Suppressor macrophage treated with lipopolysaccharide for 1 hour (primary cell): Measurements from ENCODE around the gene CUL4A.
A peak's percentile ranks its signal among the peaks of the same experiment; 100 is the strongest.

Experiments
- DNase-seq, 3 donors: peaks; one replicate each; pipeline ENCODE4 v3.0.0-alpha.2; 2020 to 2022

Gene CUL4A

DNA sequence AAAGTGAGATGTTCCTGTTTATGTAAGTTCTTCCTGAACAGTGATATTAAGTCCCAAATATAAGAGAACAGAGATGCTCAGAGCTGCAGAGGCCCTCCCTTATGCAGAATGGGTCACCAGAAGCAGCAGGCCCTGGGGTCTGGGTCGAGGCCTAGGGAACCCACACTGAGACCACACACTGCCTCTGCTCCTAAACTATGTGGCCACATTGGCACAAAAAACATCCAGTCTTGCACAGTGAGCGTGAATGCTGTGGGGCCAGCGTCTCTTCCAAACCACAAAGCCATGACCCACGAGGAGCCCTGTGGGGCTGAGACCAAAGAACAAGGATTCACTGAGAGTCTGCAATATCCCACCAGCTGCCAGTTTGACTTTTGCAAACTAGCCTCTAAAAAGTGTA lies 27.4 kb upstream of the CUL4A start:
- no peak for DNase-seq

- DNase-seq, result no peak
Measured at GRCh38 chr13:113183450-113184129, 25.8 kb upstream of the CUL4A start.

- DNase-seq, result no peak
Measured at GRCh38 chr13:113184568-113185440, 24.6 kb upstream of the CUL4A start.

GRCh38 chr13:113186061-113186900 lies 23.1 kb upstream of the CUL4A start:
- DNase-seq, result peak in 1 of 3 donors; percentile 21

- peak; percentile 94 to 97 (median 96) for DNase-seq
Measured at GRCh38 chr13:113187263-113187669, 22.1 kb upstream of the CUL4A start.

- no peak for DNase-seq
Measured at GRCh38 chr13:113187883-113188665, 21.3 kb upstream of the CUL4A start.

- DNase-seq, result no peak
Measured at GRCh38 chr13:113190181-113190580, 19.2 kb upstream of the CUL4A start.

- no peak for DNase-seq
Measured at GRCh38 chr13:113192279-113192678, 17.1 kb upstream of the CUL4A start.

GRCh38 chr13:113192902-113193301 lies 16.5 kb upstream of the CUL4A start:
- DNase-seq, result peak in 2 of 3 donors; percentile 26 to 45

- DNase-seq, result no peak
Measured at GRCh38 chr13:113195360-113195759, 14.1 kb upstream of the CUL4A start.

DNA sequence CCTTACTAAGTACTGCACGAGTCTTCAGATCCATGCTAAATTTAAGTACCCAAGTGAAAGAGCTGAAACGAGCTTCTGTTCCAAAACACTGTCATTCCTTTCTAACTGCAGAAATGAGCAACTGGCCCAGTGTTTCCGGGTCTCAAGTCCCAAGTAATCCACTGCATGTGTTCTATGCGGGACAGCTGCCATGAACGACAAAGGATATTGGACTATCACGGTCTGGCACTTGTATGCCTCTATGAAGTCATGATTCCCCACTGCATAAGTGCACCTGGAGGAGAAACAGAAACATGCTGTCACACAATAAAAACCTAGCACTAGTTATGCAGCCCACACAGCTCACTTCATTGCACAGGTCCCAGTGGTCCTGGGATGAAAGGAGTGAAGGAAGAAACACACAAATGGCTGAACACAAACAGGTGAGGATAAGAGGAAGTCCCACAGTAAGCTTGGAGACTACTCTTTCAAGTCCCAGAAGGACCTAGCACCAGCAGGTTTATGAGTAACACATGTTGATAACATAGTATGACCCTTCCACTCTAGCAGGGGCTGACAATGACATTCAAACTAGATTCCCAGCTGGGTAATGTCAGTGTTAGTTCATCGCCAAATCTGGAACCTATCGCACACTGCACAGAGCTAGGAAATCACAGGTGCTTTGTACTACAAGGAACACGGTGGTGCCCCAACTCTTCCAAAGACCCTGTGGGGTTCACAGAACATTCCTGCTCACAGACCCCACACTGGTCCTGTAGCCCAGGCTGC lies 12.3 kb upstream of the CUL4A start:
- no peak for DNase-seq

GRCh38 chr13:113201815-113202214 lies 7.6 kb upstream of the CUL4A start:
- DNase-seq, result no peak

- no peak for DNase-seq
Measured at GRCh38 chr13:113202912-113203311, 6.5 kb upstream of the CUL4A start.

DNA sequence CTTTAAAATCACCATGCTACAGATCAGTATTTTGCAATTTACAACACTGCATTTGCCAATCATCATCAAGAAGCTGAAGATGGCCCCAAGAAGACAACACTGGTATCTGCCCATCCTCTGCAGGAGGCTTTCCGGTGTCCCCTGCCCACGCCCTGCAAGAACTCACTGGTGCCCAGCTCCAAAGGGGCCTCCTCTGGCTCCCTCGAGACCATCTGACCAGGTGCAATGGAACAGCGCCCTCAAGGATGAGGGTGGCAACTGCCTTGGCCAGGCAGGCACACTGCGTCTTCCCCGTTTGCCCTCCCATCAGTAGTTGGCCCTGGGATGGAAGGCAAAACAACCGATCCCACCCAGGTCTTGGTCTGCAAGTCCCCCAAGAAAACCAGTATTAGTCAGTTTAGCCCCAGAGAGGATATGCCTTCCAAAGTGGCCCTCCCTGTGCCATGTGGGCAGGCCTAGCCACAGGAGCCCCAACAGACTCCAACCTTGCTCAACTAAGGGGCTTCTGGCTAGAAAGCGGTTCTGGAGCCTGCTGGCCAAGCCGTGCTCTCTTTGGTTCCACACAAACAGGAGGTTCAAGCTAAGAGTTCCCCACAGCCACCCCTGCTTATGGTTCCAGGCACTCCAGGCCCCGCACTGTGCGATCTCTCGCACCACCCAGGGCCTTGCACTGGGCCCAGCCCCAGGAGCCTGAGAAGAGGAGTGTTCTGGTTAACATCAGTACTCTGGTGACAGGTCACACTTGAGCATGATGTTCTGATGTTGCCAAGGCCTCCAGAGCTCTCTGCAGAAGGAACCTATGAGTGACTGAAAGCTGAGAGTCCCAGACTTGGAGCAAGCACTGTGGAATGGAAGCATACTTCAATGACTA lies 5.7 kb upstream of the CUL4A start:
- DNase-seq, result no peak

- no peak for DNase-seq
Measured at GRCh38 chr13:113204378-113204734, 5.1 kb upstream of the CUL4A start.

GRCh38 chr13:113205428-113205931 lies 3.9 kb upstream of the CUL4A start:
- no peak for DNase-seq

GRCh38 chr13:113207460-113207859 lies 2.0 kb upstream of the CUL4A start:
- DNase-seq, result no peak

DNA sequence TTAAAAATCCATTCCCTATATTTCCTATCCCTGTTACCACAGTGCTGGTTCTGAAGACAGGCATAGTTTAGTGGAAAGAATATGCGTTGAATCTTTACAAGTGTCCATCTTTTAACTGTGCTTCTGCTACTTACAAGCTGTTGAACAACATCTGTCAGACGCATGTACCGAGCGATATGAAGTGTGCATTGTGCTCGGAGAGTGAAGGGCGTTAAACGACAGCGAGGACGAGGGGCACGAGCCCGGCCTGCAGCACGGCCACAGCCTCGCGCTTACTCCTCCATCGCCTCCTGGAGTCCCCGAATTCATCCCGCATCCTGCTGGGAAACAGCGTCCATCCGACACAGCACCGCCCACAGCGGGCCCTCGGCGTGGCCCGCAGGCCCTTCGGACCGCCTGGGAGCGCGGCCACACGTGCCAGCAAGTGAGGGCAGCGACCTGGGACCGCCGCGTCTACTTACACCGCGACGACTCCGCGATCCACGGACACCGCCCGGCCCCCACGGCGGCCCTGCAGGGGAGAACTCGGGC lies 1.5 kb upstream of the CUL4A start:
- DNase-seq, result peak; percentile 48 to 66 (median 56)

GRCh38 chr13:113208421-113209335 lies 735 bp upstream of the CUL4A start, which contains the start of gene PCID2:
Gene PCID2 (minus strand): TSS chr13:113208669. CDS start chr13:113208634, 35 bp downstream.
- peak; percentile 87 to 96 (median 92) for DNase-seq
